GM12891 (cell line): ENCODE results near the gene SLFN12L.

Source experiments
- POLR2A ChIP-seq: IDR thresholded peaks from 2 replicates; pipeline ENCODE4 v1.6.1; 2011; ENCODE audit warnings: low read depth, low read length, control low read depth
- POLR2AphosphoS5 ChIP-seq: IDR thresholded peaks from 2 replicates; pipeline ENCODE4 v1.6.1; 2011; ENCODE audit warnings: low read depth, low read length, control low read depth
- SPI1 ChIP-seq: IDR thresholded peaks from 2 replicates; pipeline ENCODE4 v1.6.1; 2011; ENCODE audit warnings: low read depth, low read length, control low read depth

DNA sequence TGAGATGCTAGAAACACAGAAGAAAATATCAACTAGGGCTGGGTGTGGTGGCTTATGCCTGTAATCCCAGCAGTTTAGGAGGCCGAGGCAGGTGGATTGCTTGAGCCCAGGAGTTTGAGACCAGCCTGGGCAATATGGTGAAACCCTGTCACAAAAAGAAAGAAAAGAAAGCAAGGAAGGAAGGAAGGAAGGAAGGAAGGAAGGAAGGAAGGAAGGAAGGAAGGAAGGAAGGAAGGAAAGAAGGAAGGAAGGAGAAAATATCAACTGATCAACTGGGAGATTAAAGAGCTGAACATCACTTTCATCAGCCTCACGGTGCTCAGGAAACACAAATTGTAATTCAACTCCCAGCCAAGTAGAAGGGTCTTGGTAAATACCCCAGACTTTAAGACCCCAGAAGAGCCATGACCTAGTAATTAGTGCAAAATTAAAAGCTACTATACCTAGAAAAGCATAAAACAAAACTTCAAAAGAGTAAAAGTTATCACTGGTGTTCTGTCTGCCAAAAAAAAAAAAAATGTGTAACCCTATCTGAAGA lies 61.1 kb downstream of the SLFN12L start:
- TF ChIP-seq POLR2AphosphoS5 (no peak), POLR2A (no peak), SPI1 (no peak)
